ENCODE measurements around the gene DNAJC16. TPM values are rescaled to one million over a fixed set of nuclear protein-coding genes. Genes with fewer than 3 reads are reported as not detected.
"Not testable (repeated sequence)": the region's sequence is repeated elsewhere in the genome, so short reads cannot be mapped to it uniquely, and the experiment has no call there.

DNAJC16 gene
- total RNA-seq, 1 experiment from 2014 or later = 19.1 TPM

GRCh38 chr1:15579683-15580047 is 53.0 kb downstream of the DNAJC16 start:
- no peak for DNase-seq (ENCODE audit: low read depth)

GRCh38 chr1:15583016-15583706 is 56.5 kb downstream of the DNAJC16 start:
- no peak for DNase-seq (ENCODE audit: low read depth)

GRCh38 chr1:15584489-15585363 is 58.1 kb downstream of the DNAJC16 start, which contains the start of gene AGMAT:
TSS of gene AGMAT (minus strand) at chr1:15585051. CDS start at chr1:15584967, 84 bp downstream.
- DNase-seq (ENCODE audit: low read depth) = no peak

GRCh38 chr1:15592285-15592684 is 65.6 kb downstream of the DNAJC16 start:
- DNase-seq (ENCODE audit: low read depth) = no peak

- DNase-seq (ENCODE audit: low read depth) = no peak
Measured at GRCh38 chr1:15595809-15596617, 69.4 kb downstream of the DNAJC16 start.

- DNase-seq (ENCODE audit: low read depth) = peak; percentile 74
Measured at GRCh38 chr1:15598436-15598835, 71.8 kb downstream of the DNAJC16 start.

GRCh38 chr1:15603050-15603965 is 76.7 kb downstream of the DNAJC16 start:
- DNase-seq (ENCODE audit: low read depth) = peak; percentile 95

- DNase-seq (ENCODE audit: low read depth) = not testable (repeated sequence)
Measured at GRCh38 chr1:15603966-15604282, 77.3 kb downstream of the DNAJC16 start.

- DNase-seq (ENCODE audit: low read depth) = not testable (repeated sequence)
Measured at GRCh38 chr1:15604400-15604799, 77.8 kb downstream of the DNAJC16 start.

GRCh38 chr1:15605398-15606383 is 79.0 kb downstream of the DNAJC16 start:
- DNase-seq (ENCODE audit: low read depth) = no peak

GRCh38 chr1:15609631-15610030 is 83.0 kb downstream of the DNAJC16 start:
- no peak for DNase-seq (ENCODE audit: low read depth)

GRCh38 chr1:15610167-15610566 is 83.5 kb downstream of the DNAJC16 start:
- DNase-seq (ENCODE audit: low read depth) = no peak

GRCh38 chr1:15616373-15617172 is 89.9 kb downstream of the DNAJC16 start:
- no peak for DNase-seq (ENCODE audit: low read depth)

- DNase-seq (ENCODE audit: low read depth) = peak; percentile 97
Measured at GRCh38 chr1:15617173-15618076, 90.8 kb downstream of the DNAJC16 start, which contains the start of gene DDI2. TSS of gene DDI2 (plus strand) at chr1:15617458. CDS start at chr1:15617671, 213 bp downstream.

- DNase-seq (ENCODE audit: low read depth) = no peak
Measured at GRCh38 chr1:15618077-15618654, 91.5 kb downstream of the DNAJC16 start.

- DNase-seq (ENCODE audit: low read depth) = peak; percentile 45
Measured at GRCh38 chr1:15618655-15619525, 92.2 kb downstream of the DNAJC16 start.
